DMS 273 (cell line): ENCODE data around the gene MAST2.
"Not testable (repeated sequence)": the region's sequence is repeated elsewhere in the genome, so short reads cannot be mapped to it uniquely, and the experiment has no call there.

Experiments used
- DNase-seq: peaks from one replicate; lab custom pipeline; 2025; ENCODE audit not compliant: unreplicated experiment; lab: John Stamatoyannopoulos, UW

MAST2 gene

DNA sequence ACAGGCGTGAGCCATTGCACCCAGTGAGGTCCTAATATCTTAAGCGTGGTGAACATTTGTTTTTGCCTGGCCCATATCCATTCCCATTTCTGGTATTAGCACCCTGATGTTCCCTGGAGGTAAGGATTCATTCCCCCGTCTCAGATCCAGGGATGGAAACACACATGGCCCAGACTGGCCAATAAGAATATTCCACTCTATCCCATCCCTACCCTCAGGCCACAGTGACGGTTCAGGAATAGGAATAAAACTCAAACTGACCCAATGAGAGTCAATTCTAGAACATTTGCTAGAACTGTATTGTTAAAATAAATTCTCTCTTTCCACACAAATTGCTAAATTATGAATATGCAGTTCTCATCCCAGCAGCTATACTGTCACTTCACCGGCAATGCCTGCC lies 252.9 kb downstream of the MAST2 start:
- DNase-seq, result no peak

- not testable (repeated sequence) for DNase-seq
These were observed 253.8 kb downstream of the MAST2 start for GRCh38 chr1:46057215-46057614.

DNA sequence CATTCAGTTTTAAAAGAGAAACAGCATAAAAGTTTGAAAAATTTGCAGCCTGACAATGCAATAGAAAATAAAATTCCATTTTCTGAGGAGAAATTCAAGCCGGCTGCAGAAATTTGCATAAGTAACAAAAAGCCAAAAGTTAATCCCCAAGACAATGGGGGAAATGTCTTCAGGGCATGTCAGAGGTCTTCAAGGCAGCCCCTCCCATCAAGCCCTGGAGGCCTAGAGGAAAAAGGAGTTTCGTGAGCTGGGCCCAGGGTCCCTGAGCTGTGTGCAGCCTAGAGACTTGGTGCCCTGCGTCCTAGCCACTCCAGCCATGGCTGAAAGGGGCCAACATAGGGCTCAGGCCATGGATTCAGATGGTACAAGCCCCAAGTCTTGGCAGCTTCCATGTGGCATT lies 254.4 kb downstream of the MAST2 start:
- no peak for DNase-seq

GRCh38 chr1:46058936-46059335 lies 255.5 kb downstream of the MAST2 start:
- no peak for DNase-seq

DNA sequence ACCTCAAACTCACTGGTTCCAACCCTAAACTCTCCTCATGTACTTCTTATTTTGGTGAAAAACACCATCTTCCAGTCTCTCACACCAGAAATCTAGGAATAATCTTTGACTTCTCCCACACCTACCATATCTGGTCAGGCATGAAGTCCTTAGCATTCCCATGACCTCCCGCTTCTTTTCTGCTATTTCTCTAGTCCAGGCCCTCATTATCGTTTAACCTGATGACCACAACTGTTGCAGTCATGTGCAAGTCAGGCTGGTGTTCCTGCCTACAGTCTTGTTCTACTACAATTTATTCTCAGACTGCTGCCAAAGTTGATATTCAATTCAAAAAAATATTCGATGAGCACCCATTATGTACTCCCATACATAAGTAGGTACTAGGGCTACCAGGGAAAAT lies 257.7 kb downstream of the MAST2 start:
- DNase-seq, result no peak

GRCh38 chr1:46062651-46063319 lies 259.4 kb downstream of the MAST2 start:
- DNase-seq, result no peak

GRCh38 chr1:46064708-46065107 lies 261.3 kb downstream of the MAST2 start:
- DNase-seq, result no peak

DNA sequence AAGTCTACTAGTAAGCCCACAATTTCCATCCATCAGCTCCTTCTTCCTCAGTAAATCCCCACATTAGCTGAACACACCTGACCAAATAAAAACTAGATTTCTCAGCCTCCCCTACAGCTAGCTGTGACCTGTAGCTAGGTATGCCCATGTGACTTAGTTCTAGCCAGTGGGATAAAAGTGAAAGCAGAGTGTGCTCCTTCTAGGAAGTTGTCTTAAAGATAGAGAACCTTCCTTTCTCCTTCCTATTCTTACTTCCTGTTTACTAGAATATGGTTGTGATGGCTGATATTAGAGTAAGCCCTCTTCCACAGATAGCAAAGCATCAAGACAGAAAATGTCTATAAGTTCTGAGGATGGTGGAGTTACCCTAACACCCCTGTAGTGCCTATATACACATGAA lies 262.0 kb downstream of the MAST2 start:
- no peak for DNase-seq

DNA sequence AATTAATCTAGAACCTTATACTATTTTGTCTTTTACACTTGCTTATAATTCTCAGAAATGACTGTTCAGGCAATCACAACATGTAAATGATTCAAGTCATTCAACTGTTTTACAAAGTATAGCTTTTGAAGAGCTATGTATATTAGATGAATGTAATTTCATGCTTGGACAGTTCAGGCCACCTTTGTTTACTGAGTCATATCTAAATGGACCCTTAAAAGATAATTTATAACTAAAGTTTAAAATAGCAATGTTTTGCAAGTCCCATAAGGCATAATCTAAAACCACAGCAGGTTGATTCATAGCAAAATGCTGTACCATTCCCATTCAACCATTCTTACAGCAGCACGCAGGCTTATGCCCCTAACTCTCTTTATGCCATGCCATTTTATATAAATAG lies 264.2 kb downstream of the MAST2 start:
- DNase-seq, result no peak

GRCh38 chr1:46068525-46068924 lies 265.1 kb downstream of the MAST2 start:
- DNase-seq, result no peak

DNA sequence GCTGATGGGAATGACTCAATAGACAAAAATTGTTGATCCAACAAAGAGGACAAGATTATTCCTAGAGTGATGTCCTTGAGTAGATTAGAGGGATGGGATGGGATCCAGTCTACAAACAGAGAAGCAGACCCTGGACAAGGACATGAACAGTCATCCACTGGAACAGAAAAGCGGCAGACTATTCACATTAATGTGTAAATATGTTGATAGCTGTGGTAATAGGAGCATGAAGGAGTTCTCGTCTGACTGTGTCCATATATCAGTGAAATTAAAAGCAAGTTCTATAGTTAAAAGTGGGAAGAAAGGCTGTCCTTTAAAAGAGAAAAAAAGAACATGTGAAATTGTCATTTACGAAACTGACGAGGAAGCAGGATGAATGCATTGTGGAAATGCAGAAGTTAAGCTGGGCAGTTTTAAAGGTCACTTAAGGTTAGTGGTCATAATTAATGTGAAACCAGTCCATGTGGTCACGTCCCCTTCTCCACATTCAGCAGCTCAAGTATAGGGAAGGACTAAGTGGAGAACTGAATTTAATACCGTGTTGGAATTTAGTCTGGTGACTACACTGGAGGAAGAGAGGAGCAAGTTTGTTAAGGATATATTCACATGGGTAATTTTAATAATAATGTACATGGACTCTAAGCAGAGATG lies 266.9 kb downstream of the MAST2 start:
- DNase-seq, result no peak

- DNase-seq, result no peak
These were observed 269.6 kb downstream of the MAST2 start for GRCh38 chr1:46072975-46073374.

GRCh38 chr1:46076343-46076742 lies 272.9 kb downstream of the MAST2 start:
- DNase-seq, result no peak

- DNase-seq, result peak; percentile 82
These were observed 274.2 kb downstream of the MAST2 start for GRCh38 chr1:46077644-46078043.

DNA sequence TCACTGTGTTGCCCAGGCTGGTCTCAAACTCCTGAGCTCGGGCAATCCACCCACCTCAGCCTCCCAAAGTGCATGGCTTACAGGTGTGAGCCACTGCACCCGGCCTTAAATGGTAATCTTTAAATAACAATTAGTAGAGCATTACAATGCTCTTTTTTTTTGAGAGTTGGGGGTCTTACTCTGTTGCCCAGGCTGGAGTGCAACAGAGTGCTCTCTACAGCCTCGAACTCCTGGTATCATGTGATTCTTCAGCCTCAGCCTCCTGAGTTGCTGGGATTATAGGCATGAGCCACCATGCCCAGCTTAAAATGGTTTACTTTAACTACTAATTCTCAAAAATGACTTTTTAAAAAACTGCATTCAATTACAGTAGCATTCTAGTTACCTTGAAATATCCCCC lies 276.8 kb downstream of the MAST2 start:
- DNase-seq, result no peak

GRCh38 chr1:46081206-46081605 lies 277.8 kb downstream of the MAST2 start:
- DNase-seq, result no peak

GRCh38 chr1:46081619-46082018 lies 278.2 kb downstream of the MAST2 start:
- DNase-seq, result no peak

DNA sequence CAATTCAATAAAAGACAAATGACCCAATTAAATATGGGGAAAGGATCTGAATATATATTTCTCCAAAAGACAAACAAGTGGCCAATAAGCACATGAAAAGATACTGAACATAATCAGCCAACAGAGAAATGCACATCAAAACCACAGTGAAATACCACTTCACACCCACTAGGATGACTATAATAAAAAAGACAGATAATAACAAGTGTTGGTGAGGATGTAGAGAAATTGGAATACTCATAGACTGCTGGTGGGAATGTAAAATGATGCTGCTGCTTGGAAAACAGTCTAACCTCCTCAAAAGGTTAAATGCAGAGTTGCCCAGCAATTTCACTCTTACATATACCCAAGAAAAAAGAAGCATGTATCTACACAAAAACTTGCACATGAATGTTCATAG lies 280.2 kb downstream of the MAST2 start:
- DNase-seq, result no peak

GRCh38 chr1:46084553-46085451 lies 281.4 kb downstream of the MAST2 start:
- DNase-seq, result no peak
